IMR-90 (cell line): ENCODE measurements around the gene ENOX1. TPM values are rescaled to one million over a fixed set of nuclear protein-coding genes. Genes with fewer than 3 reads are reported as not detected.

Experiments
- ATAC-seq: fragments of 200-7000 bp; cut with Tn5 transposase; 2 replicates; pipeline ENCODE4 v1.9.1; 2020; ENCODE audit warnings: low read depth, mild to moderate bottlenecking, moderate library complexity
- BruUV-seq: library from RNA; stranded (reverse); fragments of 400-500 nt; replicated peaks from 2 replicates; lab custom pipeline; 2021; lab: Mats Ljungman, UMichigan
- CTCF ChIA-PET: fragments of 300-600 bp; formaldehyde crosslinking; extraction: SDS; loops from one replicate; lab custom pipeline; 2021; ENCODE audit warnings: antibody characterized with exemption; lab: Yijun Ruan, JAX
- POLR2A ChIA-PET: fragments of 300-600 bp; sonication (Branson Sonifier 250); formaldehyde crosslinking; loops from one replicate; lab custom pipeline; 2022; ENCODE audit warnings: antibody characterized with exemption; ENCODE audit not compliant: unreplicated experiment; lab: Charles Lee
- DNase-seq: peaks from one replicate; pipeline ENCODE4 v3.0.0; 2013
- H2AFZ ChIP-seq: replicated peaks from 2 replicates; pipeline ENCODE3; 2013; ENCODE audit warnings: low read length, mild to moderate bottlenecking; ENCODE audit not compliant: poor library complexity
- H2AK5ac ChIP-seq: 2 replicates; pipeline ENCODE4 v1.6.1; 2013; ENCODE audit warnings: low read depth, low read length, inconsistent platforms
- H2AK9ac ChIP-seq: replicated peaks from 2 replicates; pipeline ENCODE3; 2013; ENCODE audit warnings: mild to moderate bottlenecking, low read depth, low read length, moderate library complexity; ENCODE audit not compliant: poor library complexity
- H2BK120ac ChIP-seq: 2 replicates; pipeline ENCODE4 v1.6.1; 2013; ENCODE audit warnings: low read depth, low read length, inconsistent platforms
- H2BK15ac ChIP-seq: 3 replicates; pipeline ENCODE4 v1.6.1; 2013; ENCODE audit warnings: low read depth, low read length, inconsistent platforms
- H2BK20ac ChIP-seq: 2 replicates; pipeline ENCODE4 v1.6.1; 2013; ENCODE audit warnings: low read depth, mild to moderate bottlenecking, inconsistent platforms, low read length, moderate library complexity
- H2BK5ac ChIP-seq: 2 replicates; pipeline ENCODE4 v1.6.1; 2013; ENCODE audit warnings: mild to moderate bottlenecking, low read depth, low read length, inconsistent platforms; ENCODE audit not compliant: poor library complexity, severe bottlenecking
- H3K14ac ChIP-seq: replicated peaks from 2 replicates; pipeline ENCODE4 v1.6.1; 2013; ENCODE audit warnings: low read depth, low read length, inconsistent platforms
- H3K18ac ChIP-seq: 2 replicates; pipeline ENCODE4 v1.6.1; 2013; ENCODE audit warnings: low read depth, low read length, control low read depth
- H3K23ac ChIP-seq: 2 replicates; pipeline ENCODE4 v1.6.1; 2013; ENCODE audit warnings: low read depth, low read length, inconsistent platforms
- H3K27ac ChIP-seq: 2 replicates; pipeline ENCODE4 v1.5.1; 2013; ENCODE audit warnings: mild to moderate bottlenecking, control low read depth, low read length; ENCODE audit not compliant: insufficient read depth
- H3K27me3 ChIP-seq: 2 replicates; pipeline ENCODE4 v1.6.1; 2013; ENCODE audit warnings: low read length; ENCODE audit not compliant: control insufficient read depth, insufficient read depth
- H3K36me3 ChIP-seq: 2 replicates; pipeline ENCODE4 v1.6.1; 2013; ENCODE audit warnings: low read length, mixed read lengths; ENCODE audit not compliant: control insufficient read depth, insufficient read depth
- H3K4ac ChIP-seq: 2 replicates; pipeline ENCODE4 v1.6.1; 2013; ENCODE audit warnings: low read depth, low read length, inconsistent platforms
- H3K4me1 ChIP-seq: 2 replicates; pipeline ENCODE4 v1.6.1; 2013; ENCODE audit warnings: low read length, mixed read lengths; ENCODE audit not compliant: control insufficient read depth, insufficient read depth
- H3K4me2 ChIP-seq: 2 replicates; pipeline ENCODE4 v1.6.1; 2013; ENCODE audit warnings: low read depth, mild to moderate bottlenecking, control low read depth, low read length, moderate library complexity
- H3K4me3 ChIP-seq: 2 replicates; pipeline ENCODE4 v1.5.1; 2013; ENCODE audit warnings: low read depth, mild to moderate bottlenecking, control low read depth, low read length, moderate library complexity; ENCODE audit not compliant: insufficient read depth
- H3K56ac ChIP-seq: 2 replicates; pipeline ENCODE4 v1.6.1; 2013; ENCODE audit warnings: low read length, inconsistent platforms; ENCODE audit not compliant: insufficient read depth; ENCODE audit errors: extremely low read depth
- H3K79me1 ChIP-seq, 2 experiments: 2 replicates each; pipeline ENCODE4 v1.6.1; 2013; ENCODE audit warnings: low read length in 2 of 2, inconsistent platforms in 1 of 2, low read depth in 1 of 2
- H3K9ac ChIP-seq: 2 replicates; pipeline ENCODE4 v1.6.1; 2013; ENCODE audit warnings: low read depth, low read length, control low read depth
- H3K9me1 ChIP-seq: 2 replicates; pipeline ENCODE4 v1.6.1; 2013; ENCODE audit warnings: low read length, inconsistent platforms; ENCODE audit not compliant: insufficient read depth
- H3K9me3 ChIP-seq: 2 replicates; pipeline ENCODE4 v1.6.1; 2013; ENCODE audit warnings: low read length; ENCODE audit not compliant: control insufficient read depth, insufficient read depth
- H4K20me1 ChIP-seq: 2 replicates; pipeline ENCODE4 v1.6.1; 2013; ENCODE audit warnings: low read length, inconsistent platforms; ENCODE audit not compliant: insufficient read depth
- H4K5ac ChIP-seq: 2 replicates; pipeline ENCODE4 v1.6.1; 2013; ENCODE audit warnings: mild to moderate bottlenecking, low read depth, low read length, control low read depth
- H4K8ac ChIP-seq, 2 experiments: 2 replicates each; pipeline ENCODE4 v1.6.1; 2013; ENCODE audit warnings: low read depth in 2 of 2, low read length in 2 of 2, control low read depth in 1 of 2, inconsistent platforms in 1 of 2
- H4K91ac ChIP-seq: 2 replicates; pipeline ENCODE4 v1.6.1; 2013; ENCODE audit warnings: low read depth, low read length, inconsistent platforms; ENCODE audit not compliant: insufficient read depth
- BHLHE40 ChIP-seq: fragments of 150-350 bp; IDR thresholded peaks from 2 replicates; pipeline ENCODE4 v1.6.1; 2016; ENCODE audit warnings: mild to moderate bottlenecking, low read depth, low read length
- CEBPB ChIP-seq: IDR thresholded peaks from 2 replicates; pipeline ENCODE4 v1.6.1; 2012; ENCODE audit warnings: low read depth, low read length, improper control_type of control experiment
- CHD1 ChIP-seq: IDR thresholded peaks from 2 replicates; pipeline ENCODE4 v1.6.1; 2012; ENCODE audit warnings: low read depth, low read length, improper control_type of control experiment
- FOS ChIP-seq: fragments of 150-350 bp; IDR thresholded peaks from 2 replicates; pipeline ENCODE4 v1.6.1; 2016; ENCODE audit warnings: low read depth, low read length
- MAFK ChIP-seq: IDR thresholded peaks from 2 replicates; pipeline ENCODE4 v1.6.1; 2012; ENCODE audit warnings: low read depth, low read length, improper control_type of control experiment
- MAZ ChIP-seq: IDR thresholded peaks from 2 replicates; pipeline ENCODE4 v1.6.1; 2012; ENCODE audit warnings: low read depth, mild to moderate bottlenecking, low read length, improper control_type of control experiment, moderate library complexity, borderline replicate concordance
- MXI1 ChIP-seq: IDR thresholded peaks from 2 replicates; pipeline ENCODE4 v1.6.1; 2012; ENCODE audit warnings: low read depth, mild to moderate bottlenecking, low read length, moderate library complexity, borderline replicate concordance
- NFE2L2 ChIP-seq: fragments of 150-350 bp; IDR thresholded peaks from 2 replicates; pipeline ENCODE4 v1.6.1; 2016; ENCODE audit warnings: low read depth, mild to moderate bottlenecking, low read length
- POLR2A ChIP-seq: IDR thresholded peaks from 2 replicates; pipeline ENCODE4 v1.6.1; 2012; ENCODE audit warnings: mild to moderate bottlenecking, low read depth, low read length
- RAD21 ChIP-seq: IDR thresholded peaks from 2 replicates; pipeline ENCODE4 v1.6.1; 2012; ENCODE audit warnings: low read length, improper control_type of control experiment
- RCOR1 ChIP-seq: IDR thresholded peaks from 2 replicates; pipeline ENCODE4 v1.6.1; 2012; ENCODE audit warnings: mild to moderate bottlenecking, low read length, improper control_type of control experiment; ENCODE audit not compliant: insufficient replicate concordance
- RFX5 ChIP-seq: IDR thresholded peaks from 2 replicates; pipeline ENCODE4 v1.8.0; 2012; ENCODE audit warnings: low read depth, mild to moderate bottlenecking, low read length, moderate library complexity
- SMC3 ChIP-seq: fragments of 150-350 bp; IDR thresholded peaks from 2 replicates; pipeline ENCODE4 v1.6.1; 2016; ENCODE audit warnings: low read depth, mild to moderate bottlenecking, antibody characterized with exemption, low read length, moderate library complexity
- WGBS, 2 experiments: methylation state at CpG; one replicate each; pipeline versions ENCODE4 v1.1.5 to v1.1.7; 2013; ENCODE audit warnings: missing lambda C conversion rate in 2 of 2; ENCODE audit not compliant: insufficient read length in 1 of 2; ENCODE audit errors: extremely low coverage in 2 of 2; 5-methylcytosine and 5-hydroxymethylcytosine counted together
- dilution Hi-C: fragments of 300-500 bp; cut with HindIII; formaldehyde crosslinking; loops from one replicate; pipeline ENCODE4 v1.14.3; 2018; ENCODE audit warnings: low sequenced_read_pairs; ENCODE audit not compliant: unreplicated experiment
- in situ Hi-C: fragments of 300-500 bp; cut with MboI; formaldehyde crosslinking; loops from 3 replicates; pipeline ENCODE4 v1.14.3; 2019; ENCODE audit warnings: low sequenced_read_pairs, inconsistent platforms, mixed read lengths
- intact Hi-C: fragments of 100-400 bp; cut with micrococcal nuclease; formaldehyde crosslinking; loops from 2 replicates; pipeline ENCODE4 v1.10.0; 2022
- polyA plus RNA-seq, 3 experiments: library from polyadenylated mRNA; depleted of rRNA; stranded (reverse); fragments of >200 nt; gene quantifications; 2 replicates each; pipeline ENCODE4 v1.2.3, GENCODE V29; 2012; ENCODE audit warnings: low replicate concordance in 1 of 3
- total RNA-seq: library from RNA; depleted of rRNA; stranded (reverse); fragments of >200 nt; gene quantifications from 2 replicates; pipeline ENCODE4 v1.2.3, GENCODE V29; 2012
- TF ChIP-seq, protein P1 (sequence below): fragments of 150-350 bp; IDR thresholded peaks from 2 replicates; pipeline ENCODE4 v1.6.1; 2016; ENCODE audit warnings: low read depth, mild to moderate bottlenecking, low read length, moderate library complexity, borderline replicate concordance
- TF ChIP-seq, protein P2 (sequence below): conservative IDR thresholded peaks from 2 replicates; pipeline ENCODE4 v1.5.1; 2012; ENCODE audit warnings: mild to moderate bottlenecking, low read depth, low read length, improper control_type of control experiment
- TF ChIP-seq, protein P3 (sequence below): fragments of 150-350 bp; IDR thresholded peaks from 2 replicates; pipeline ENCODE4 v1.6.1; 2017; ENCODE audit warnings: mild to moderate bottlenecking, antibody characterized with exemption, low read length, low read depth

The ENOX1 gene
- total and polyA plus RNA-seq, 2 of the 4 experiments (the other 2 are of a cell fraction) = 0.99 to 1.3 TPM

DNA sequence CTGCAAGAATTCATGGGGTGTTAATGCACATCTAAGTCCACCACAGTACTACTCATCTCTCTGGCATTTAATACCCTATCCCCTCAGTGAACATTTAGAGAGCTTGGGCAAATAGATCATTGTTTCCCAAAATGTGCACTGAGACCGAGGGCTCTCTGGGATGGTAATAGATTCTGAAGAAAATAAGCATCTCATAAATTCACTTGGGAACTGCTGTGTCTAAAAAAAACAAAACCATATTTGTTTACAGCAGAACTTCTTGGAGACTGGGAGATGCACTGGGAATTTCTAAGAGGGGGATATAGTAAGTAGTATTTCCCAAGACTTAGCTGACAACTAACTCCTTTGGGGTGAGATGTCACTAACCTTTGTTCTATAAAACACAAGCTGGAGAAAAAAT is 58.4 kb downstream of the ENOX1 start:
- H3K14ac ChIP-seq = no peak overlapping the region
- H3K18ac ChIP-seq = no peak overlapping the region
- H3K9me3 ChIP-seq = no peaks in the 10 kb centered on the region
- no peak overlapping the region for H3K23ac ChIP-seq
- H2BK120ac ChIP-seq = no peak overlapping the region
- no peak overlapping the region for H4K91ac ChIP-seq
- H2AFZ ChIP-seq = no peak overlapping the region
- no peak overlapping the region for H3K4ac ChIP-seq
- dilution Hi-C loops (no loop called here), in situ Hi-C loops (no loop called here), intact Hi-C loops (no loop called here)
- DNase-seq = no peak
- H3K9ac ChIP-seq = no peak overlapping the region
- H3K4me2 ChIP-seq = no peak overlapping the region
- no peaks in the 10 kb centered on the region for H3K27me3 ChIP-seq
- H3K4me3 ChIP-seq = no peak overlapping the region
- no peak overlapping the region for H2AK9ac ChIP-seq
- H3K36me3 ChIP-seq = no peaks in the 10 kb centered on the region
- ATAC-seq = no peak
- peaks cover 3% of the 10 kb centered on the region; the same call in 1 of the 2 replicates for H3K4me1 ChIP-seq
- H4K8ac ChIP-seq = no peak overlapping the region
- H2BK5ac ChIP-seq = no peak overlapping the region
- ChIA-PET POLR2A (no interaction called here), CTCF (no interaction called here)
- H2BK15ac ChIP-seq = no peak overlapping the region
- BruUV-seq = no TSS peak
- H2BK20ac ChIP-seq = no peak overlapping the region
- H2AK5ac ChIP-seq = no peak overlapping the region
- no peaks in the 10 kb centered on the region for H4K20me1 ChIP-seq
- TF ChIP-seq CHD1 (no peak), MAZ (no peak), SMC3 (no peak), RFX5 (no peak), FOS (no peak), BHLHE40 (no peak), POLR2A (no peak), RAD21 (no peak), MAFK (no peak), RCOR1 (no peak), MXI1 (no peak), CEBPB (no peak), NFE2L2 (no peak)
- TF ChIP-seq, protein P1, sequence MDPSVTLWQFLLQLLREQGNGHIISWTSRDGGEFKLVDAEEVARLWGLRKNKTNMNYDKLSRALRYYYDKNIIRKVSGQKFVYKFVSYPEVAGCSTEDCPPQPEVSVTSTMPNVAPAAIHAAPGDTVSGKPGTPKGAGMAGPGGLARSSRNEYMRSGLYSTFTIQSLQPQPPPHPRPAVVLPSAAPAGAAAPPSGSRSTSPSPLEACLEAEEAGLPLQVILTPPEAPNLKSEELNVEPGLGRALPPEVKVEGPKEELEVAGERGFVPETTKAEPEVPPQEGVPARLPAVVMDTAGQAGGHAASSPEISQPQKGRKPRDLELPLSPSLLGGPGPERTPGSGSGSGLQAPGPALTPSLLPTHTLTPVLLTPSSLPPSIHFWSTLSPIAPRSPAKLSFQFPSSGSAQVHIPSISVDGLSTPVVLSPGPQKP = no peak
- TF ChIP-seq, protein P2, sequence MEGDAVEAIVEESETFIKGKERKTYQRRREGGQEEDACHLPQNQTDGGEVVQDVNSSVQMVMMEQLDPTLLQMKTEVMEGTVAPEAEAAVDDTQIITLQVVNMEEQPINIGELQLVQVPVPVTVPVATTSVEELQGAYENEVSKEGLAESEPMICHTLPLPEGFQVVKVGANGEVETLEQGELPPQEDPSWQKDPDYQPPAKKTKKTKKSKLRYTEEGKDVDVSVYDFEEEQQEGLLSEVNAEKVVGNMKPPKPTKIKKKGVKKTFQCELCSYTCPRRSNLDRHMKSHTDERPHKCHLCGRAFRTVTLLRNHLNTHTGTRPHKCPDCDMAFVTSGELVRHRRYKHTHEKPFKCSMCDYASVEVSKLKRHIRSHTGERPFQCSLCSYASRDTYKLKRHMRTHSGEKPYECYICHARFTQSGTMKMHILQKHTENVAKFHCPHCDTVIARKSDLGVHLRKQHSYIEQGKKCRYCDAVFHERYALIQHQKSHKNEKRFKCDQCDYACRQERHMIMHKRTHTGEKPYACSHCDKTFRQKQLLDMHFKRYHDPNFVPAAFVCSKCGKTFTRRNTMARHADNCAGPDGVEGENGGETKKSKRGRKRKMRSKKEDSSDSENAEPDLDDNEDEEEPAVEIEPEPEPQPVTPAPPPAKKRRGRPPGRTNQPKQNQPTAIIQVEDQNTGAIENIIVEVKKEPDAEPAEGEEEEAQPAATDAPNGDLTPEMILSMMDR = no peak
- TF ChIP-seq, protein P3, sequence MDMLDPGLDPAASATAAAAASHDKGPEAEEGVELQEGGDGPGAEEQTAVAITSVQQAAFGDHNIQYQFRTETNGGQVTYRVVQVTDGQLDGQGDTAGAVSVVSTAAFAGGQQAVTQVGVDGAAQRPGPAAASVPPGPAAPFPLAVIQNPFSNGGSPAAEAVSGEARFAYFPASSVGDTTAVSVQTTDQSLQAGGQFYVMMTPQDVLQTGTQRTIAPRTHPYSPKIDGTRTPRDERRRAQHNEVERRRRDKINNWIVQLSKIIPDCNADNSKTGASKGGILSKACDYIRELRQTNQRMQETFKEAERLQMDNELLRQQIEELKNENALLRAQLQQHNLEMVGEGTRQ = no peak
- no peaks in the 10 kb centered on the region for H3K9me1 ChIP-seq
- no peak overlapping the region for H4K5ac ChIP-seq
- no peak overlapping the region for H3K27ac ChIP-seq
- H3K56ac ChIP-seq = no peak overlapping the region
- H3K79me1 ChIP-seq = no peaks in the 10 kb centered on the region
- no CpG with 5 or more reads among the region's 1 CpG for WGBS, 2 experiments
